Bone marrow (tissue), 2 donors: ENCODE measurements around the gene SPEN.

ENCODE experiments used
- DNase-seq, 2 donors: peaks; one replicate each; lab custom pipeline; 2025; lab: John Stamatoyannopoulos, UW

The SPEN gene

GRCh38 chr1:15937146-15937545 lies 89.6 kb downstream of the SPEN start:
- DNase-seq: no peak

DNA sequence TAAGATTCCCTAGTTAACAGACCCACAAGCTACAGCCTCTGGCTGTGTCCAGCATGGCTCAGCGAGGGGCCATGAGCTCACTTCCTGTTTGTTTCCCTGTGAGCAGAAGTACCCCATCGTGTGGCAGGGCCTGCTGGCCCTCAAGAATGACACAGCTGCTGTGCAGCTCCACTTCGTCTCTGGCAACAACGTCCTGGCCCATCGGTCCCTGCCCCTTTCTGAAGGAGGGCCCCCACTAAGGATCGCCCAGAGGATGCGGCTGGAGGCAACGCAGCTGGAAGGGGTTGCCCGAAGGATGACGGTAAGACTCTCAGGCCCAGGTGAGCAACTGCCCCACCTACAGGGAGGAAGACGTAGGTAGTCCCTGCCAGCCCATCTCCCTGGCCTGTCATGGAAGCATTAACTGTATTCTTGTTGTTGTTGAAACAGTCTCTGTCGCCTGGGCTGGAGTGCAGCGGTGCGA lies 90.2 kb downstream of the SPEN start:
- DNase-seq: no peak

GRCh38 chr1:15938628-15939161 lies 91.2 kb downstream of the SPEN start:
- no peak for DNase-seq

DNA sequence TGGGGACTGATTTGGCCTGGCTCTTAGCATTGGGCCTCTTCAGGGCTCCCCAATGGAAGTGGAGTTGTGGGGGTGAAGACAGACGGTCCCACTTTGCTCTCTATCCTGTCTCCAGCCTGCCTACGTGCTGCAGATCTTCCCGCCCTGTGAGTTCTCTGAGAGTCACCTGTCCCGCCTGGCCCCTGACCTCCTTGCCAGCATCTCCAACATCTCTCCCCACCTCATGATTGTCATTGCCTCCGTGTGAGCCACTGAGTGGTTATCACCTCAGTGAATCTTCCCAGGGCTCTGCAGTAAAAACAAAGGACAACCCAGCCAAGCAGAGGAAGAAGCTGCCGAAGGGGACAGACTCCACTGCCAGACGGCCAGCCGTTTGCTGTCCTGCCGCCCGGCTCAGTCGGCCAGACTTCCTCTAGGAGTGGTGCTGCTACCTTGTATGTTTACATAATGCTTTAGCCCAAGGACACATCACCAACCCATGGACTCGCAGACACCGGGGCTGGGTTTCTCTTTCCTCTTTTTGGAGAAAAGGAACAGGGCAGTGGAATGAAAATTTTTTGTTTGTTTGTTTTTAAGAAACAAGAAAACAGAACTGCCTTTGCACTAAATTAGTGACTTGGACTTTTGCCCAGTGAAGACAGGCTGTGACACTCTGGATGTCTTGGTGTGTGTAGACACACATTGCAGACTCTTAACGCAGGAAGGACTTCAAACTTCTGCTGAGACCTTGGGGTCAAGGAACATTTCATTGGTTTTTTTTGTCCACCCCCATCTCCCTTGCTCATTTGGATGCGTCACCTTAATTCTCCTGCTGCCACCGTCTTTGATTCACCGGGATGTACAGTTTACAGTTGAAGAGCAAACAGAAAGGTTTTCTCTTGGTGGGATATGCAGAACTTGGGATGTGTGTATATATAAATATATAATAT lies 91.9 kb downstream of the SPEN start:
- DNase-seq: no peak

DNA sequence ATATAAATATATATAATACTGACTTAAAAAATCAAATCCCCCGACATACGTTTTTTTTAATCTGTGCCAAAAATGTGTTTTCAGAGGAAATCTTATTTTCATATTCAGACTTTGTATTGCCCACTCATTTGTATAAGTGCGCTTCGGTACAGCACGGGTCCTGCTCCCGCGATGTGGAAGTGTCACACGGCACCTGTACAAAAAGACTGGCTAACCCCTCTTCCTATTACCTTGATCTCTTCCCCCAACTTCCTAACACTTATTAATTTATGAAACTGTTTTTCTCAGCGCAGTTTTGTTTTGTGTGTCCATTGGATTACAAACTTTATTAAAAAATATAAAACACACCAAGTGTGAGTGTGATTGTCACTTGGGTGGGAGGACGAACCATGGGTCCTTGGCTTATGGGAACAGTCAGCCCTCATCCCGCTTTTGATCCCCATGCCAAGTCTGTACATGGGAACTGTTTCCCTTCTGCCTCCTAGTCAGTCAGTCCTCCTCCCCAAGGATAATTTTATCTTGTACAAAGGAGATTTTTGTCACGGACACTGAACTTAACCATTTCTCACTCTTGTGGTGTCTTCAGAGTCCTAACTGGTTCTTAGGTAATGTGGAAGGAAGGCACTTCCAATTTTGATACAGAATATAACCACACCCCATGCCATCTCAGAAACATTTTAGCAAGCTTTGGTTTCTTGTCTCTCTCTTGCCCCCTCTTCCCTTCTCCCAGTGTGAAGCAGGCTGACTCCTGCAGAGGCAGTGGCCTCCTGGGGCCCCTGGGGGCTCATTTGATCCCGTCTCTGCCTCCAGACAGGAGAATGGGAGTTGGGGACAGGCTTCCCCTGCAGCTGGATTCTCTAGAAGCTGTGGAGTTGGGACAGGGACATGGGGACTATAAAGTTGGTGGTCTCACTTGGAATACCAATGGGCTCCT lies 92.9 kb downstream of the SPEN start:
- no peak for DNase-seq

GRCh38 chr1:15941044-15941840 lies 93.7 kb downstream of the SPEN start:
- DNase-seq: no peak

GRCh38 chr1:15941899-15942660 lies 94.6 kb downstream of the SPEN start:
- DNase-seq: no peak

DNA sequence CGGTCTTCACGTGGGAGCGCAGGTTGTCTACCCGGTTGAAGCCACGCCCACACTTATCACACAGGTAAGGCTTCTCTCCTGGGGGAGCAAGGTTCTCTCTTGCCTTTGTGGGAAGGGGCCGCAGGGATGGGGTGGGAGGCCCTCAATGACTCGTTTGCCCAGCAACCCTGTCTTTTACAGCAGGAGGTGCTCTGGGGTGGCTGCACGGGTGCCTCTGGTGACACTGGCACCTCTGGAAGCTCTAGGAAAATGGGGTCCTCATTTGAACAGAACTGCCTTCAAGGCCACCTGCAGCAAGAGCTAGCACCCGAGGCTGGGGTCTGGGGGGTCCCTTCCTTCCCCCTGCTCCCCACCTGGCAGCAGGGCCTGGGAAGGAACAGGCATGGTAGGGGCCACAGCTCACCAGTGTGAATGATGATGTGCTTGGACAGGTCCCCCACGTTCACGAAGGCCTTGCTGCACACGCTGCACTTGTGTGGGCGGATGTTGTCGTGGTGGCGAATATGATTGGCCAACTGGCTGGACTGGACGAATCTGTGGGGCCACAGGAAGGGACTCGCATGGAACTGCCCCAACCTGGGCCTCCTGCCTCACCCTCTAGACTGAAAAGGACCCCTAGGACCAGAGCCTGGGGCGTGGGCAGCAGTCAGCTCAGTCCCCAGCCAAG lies 95.3 kb downstream of the SPEN start:
- no peak for DNase-seq

- no peak for DNase-seq
These were observed 96.0 kb downstream of the SPEN start for GRCh38 chr1:15943328-15943991.

DNA sequence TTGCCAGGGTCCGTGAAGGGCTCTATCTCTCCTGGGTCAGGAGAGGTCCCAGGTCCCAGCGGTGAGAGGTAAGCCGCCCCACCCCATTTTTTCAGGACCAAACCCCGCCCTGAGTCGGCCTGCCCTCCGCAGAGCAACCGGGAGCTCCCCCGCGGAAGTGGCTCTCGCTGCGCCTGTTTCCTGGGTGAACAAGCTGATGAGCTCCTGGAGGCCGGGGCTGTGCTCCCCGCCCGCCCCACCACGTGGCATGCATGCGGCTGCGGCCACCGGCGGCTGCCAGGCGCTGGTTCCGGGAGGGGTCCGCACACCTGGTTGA lies 96.4 kb downstream of the SPEN start:
- no peak for DNase-seq

DNA sequence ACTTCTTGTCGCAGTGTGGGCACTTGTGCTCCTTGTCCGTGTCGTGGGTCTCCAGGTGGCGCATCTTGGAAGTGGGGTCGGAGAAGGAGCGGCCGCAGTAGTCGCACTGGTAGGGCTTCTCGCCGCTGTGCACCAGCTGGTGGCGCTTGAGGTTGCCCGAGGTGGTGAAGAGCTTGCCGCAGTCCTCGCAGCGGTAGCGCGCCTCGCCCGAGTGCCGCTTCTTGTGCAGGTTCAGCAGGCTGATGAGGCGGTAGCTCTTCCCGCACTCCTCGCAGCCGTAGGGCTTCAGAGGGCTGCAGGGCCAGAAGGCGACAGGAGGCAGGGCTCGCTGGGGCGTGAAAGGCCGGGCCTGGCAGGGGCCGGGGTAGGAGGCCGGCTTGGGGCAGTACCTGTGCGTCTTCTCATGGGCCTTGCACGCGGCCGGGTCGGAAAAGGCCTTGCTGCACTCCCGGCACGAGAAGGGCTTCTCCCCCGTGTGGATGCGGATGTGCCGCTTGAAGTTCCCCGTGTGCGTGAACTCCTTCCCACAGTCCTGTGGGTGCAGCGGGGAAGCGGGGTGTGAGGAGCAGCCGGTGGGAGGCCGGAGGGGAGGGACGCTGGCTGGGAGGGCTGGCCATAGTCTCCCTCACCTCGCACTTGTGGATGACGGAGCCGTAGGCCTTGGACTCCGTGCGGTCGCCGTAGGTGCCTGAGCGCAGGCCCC lies 97.0 kb downstream of the SPEN start:
- DNase-seq: no peak

DNA sequence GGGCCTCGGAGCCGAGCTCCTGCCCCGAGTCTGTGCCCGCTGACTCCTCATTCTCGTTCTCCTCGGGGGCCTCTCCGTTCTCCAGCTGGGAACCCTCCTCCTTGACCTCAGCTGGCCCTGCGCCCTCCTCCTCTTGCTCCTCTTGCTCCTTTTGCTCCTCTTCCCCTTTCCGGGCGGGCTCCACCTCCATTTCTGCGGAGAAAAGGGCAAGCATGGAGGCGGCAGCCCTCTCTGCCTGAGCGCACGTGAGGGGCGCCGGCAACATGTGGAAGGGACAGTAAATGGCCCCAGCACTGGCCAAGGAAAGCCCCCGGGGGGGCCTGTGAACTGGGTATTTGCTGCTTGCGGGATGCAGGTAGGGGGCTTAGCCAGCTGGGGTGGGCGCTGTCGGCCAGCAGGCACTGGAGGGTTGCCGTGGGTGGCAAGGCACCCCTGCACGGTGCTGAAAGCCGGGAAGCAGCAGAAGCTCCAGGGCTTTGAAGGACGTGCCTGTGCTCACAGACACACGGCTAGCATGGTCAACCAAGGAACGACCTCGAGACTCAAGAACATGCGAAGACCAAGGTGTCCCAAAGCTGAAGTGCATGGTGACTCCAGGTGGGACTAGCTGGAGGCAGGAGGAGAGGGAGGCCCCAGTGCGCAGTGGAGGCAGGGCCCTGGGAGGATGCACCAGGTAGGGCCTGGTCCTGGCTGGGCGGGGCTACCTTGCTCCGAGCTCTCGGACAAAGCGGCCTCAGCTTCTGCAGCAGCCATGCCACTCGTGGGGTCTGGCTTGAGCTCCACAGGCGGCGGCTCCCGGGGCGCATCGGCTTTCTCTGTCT lies 97.7 kb downstream of the SPEN start:
- DNase-seq: no peak

- DNase-seq: no peak
These were observed 98.4 kb downstream of the SPEN start for GRCh38 chr1:15945832-15946448.

DNA sequence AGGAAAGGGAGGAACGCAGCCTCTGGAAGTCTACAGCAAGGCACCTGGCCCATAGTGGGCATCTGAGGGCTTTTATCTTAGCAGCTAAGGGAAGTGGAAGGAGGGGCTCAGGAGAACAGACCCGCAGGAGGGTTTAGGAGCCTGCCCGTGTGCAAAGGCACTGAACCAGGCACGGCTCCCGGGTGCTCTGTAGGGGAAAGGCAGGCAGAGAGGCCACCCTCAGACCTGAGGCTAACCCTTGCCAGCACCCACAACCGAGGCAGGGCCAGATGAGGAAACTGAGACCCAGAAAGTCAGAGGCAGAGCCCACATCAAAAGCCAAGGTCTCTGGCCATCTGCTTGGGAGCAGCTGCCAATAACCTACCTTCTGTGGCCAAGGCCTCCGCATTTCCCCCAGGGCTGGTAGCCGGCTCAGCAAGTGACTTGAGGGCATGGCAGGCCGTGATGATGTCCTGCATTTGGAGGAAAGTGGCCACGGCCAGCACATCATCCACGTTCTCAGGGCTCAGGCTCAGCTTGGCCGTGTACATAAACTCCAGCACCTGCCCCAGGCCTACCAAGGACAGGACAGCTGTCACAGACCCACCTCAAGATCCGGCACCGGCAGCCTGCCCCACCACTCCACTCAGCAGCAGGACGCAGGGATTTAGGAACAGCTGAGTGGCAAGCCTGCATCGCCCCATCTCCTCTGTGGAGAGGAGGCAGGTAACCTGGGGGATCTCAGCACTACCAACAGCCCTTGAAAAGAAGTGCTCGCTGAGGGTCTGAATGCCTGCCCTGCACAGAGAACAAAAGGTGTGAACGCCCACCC lies 99.3 kb downstream of the SPEN start:
- no peak for DNase-seq

DNA sequence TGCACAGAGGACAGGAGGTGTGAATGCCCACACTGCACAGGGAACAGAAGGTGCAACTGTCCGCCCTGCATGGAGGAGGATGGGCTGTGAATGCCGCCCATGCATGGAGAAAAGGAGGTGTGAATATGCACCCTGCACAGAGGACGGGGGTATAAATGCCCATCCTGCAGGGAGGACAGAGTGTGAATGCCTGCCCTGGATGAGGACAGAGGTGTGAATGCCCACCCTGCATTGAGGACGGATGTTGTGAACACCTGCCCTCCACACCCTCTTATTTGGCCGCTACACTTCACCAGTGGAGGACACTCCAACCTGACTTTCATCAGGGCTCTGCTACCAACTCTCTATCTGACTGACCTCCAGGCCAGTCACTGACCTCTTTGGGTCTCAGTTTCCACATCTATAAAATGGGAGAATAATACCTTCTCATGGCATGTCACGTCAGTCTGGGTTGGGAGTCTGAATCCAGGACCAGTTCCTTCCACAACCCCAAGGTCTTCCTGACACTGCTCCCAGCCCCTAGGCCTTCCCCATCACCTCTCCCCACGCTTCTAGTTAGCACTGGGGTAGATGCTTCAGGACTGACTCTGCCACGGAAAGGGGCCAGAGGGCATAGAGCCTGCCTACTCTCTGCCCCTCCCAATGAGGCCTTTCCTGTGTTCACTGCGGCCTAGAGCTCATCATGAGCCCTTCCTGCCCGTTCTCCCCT lies 100.0 kb downstream of the SPEN start:
- DNase-seq: no peak

DNA sequence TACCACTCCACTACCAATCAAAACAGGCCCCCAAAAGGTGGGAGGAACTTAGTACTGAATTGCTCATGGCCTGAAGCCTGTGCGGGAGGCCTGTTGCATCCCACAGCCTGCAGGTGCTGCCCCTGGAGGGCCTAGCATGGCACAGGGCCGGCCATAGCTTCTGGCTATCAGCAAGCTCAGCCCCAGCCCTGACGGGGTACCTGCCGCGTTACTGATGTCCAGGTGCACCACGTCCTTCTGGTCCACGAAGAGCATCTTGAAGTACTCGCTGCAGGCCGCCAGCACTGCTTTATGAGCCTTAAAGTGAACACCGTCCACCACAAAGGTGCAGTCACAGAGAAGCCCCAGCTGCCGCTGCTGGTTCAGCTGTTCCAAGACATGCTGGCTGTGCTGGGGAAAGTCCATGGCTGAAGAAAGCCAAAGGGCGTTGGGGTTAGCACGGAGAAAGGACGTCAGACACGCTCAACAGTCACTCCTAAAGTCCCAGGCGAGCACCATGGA lies 100.6 kb downstream of the SPEN start:
- DNase-seq: no peak
